DMS153 treated with DMSO at 0.1 percent for 48 hours (cell line): Measurements from ENCODE around the gene HOXC13.

Source experiments
- DNase-seq: peaks from one replicate; lab custom pipeline; 2025; ENCODE audit not compliant: unreplicated experiment; lab: John Stamatoyannopoulos, UW

HOXC13 gene

DNA sequence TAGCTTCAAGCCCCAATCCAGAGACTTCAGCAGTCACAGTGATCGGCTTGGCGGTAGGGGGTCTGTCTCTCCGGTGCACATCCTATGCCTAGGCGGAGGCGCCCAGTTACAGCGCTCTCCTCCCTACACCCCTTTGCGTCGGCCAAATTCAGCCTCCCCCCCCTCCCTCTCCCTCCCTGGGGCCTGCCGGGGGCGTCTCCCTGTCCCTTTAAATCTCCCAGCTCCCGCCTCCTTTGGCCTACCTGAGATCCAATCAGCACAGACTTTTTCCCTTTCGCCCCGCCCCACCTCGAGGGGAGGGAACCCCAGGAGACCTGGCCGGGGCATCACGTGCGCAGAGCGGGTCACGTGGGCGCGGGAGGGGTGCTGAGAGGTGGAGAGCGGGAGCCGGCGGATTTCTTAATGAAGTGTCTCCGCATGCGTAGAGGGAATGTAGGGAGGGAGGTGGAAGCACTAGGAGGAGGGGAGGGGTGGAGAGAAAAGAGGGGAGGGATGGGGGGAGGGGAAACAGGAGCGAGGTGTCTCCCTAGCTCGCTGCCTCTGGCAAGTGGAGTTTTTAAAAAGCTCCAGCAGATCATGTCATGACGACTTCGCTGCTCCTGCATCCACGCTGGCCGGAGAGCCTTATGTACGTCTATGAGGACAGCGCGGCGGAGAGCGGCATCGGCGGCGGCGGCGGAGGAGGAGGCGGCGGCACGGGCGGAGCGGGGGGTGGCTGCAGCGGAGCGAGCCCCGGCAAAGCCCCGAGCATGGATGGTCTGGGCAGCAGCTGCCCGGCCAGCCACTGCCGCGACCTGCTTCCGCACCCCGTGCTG, at the start of gene HOXC13:
HOXC13 (plus strand) TSS at position 506 of the 815 bp plus-strand sequence; CDS start at position 582, 76 bp downstream.
- no peak for DNase-seq

DNA sequence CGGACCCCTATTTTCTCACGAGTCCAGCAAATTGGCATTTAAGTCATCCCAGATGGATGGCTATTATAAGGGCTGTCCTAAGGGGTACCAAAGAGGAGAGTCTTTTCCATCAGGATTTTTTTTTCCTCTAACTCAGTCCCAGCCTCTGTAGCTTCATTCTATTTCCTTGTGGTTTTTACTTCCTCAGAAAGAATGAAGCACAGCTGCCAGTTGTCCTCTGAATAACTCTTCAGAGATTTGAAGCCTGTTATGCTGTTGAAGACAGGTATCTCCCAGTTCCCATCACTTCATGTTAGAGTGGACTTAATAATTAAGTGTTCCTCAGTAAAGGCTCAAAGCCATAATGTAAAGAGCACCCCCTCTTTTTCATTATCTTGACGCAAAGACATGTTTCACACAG, 48.5 kb upstream of the HOXC13 start:
- DNase-seq: no peak

DNA sequence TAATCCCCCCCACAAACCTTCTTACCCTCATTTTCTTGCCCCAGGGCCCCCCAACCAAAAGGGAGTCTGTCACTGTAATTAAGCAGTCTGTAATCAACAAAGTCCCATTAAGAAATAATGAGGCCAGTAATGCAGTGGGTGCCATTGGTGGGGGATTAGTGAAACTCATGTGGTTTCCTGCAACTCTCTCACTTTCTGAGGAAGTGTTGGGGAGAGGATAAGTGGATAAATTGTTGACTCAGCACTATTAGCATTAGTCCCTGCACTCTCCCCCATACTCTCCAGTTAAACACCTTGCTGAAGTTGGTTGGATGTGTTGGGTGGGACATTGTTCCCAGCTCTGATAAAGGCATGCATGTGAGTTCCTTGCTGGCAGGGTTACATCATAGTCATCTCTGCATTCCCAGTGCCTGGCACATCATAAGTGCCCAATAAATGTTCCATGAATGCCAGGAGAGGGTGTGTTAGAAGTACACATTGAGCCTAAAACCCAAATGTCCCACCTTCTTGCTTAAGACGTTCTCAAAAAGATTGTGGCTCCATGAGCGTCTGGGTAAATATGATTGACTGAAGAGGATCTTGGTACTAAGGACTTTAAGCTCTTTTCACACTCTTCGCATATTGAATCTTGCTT, 45.8 kb upstream of the HOXC13 start:
- no peak for DNase-seq

- DNase-seq: no peak
Measured at GRCh38 chr12:53899230-53899629, 39.4 kb upstream of the HOXC13 start.

GRCh38 chr12:53907103-53907502, 31.5 kb upstream of the HOXC13 start:
- no peak for DNase-seq

- no peak for DNase-seq
Measured at GRCh38 chr12:53916788-53917655, 21.6 kb upstream of the HOXC13 start.

- DNase-seq: no peak
Measured at GRCh38 chr12:53924521-53925405, 13.9 kb upstream of the HOXC13 start.

DNA sequence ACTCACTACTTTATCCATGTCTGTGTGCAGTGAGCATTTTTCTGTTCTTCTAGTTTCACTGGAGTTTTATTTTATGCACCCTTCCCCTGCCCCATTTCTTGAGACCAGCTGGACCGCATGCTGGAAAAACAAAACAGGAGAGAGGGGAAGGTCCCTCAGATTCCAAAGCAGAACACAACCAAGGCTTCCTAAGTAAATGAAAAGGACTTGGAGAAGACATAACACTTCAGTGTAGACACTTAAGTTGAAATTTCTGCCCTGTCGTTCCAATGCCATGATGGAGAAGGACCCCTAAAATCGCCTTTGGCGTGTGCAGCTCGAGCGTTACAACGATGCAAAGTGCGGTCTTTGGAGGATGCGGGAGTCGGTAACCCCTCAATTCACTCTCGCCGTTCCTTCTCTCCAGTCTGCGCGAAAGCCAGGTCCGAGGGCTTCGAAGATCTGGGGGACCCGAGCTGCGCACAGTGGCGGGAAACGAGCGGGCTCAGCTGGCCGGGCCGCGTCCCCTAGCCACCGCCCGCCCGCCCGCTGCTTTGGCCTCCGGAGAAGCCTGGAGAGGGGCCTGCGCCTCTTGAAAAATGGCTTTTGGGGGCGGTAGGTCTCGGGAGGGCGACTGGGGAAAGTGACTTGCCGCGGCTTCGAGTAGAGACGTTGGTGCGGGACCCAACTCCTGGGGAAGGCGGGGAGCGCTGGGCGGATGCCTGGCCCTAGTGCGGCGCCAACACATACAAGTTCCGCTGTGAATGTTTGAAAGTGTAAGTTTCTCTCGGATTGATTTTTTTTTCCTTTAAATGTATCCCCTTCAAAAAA, 11.2 kb upstream of the HOXC13 start:
- DNase-seq: no peak

DNA sequence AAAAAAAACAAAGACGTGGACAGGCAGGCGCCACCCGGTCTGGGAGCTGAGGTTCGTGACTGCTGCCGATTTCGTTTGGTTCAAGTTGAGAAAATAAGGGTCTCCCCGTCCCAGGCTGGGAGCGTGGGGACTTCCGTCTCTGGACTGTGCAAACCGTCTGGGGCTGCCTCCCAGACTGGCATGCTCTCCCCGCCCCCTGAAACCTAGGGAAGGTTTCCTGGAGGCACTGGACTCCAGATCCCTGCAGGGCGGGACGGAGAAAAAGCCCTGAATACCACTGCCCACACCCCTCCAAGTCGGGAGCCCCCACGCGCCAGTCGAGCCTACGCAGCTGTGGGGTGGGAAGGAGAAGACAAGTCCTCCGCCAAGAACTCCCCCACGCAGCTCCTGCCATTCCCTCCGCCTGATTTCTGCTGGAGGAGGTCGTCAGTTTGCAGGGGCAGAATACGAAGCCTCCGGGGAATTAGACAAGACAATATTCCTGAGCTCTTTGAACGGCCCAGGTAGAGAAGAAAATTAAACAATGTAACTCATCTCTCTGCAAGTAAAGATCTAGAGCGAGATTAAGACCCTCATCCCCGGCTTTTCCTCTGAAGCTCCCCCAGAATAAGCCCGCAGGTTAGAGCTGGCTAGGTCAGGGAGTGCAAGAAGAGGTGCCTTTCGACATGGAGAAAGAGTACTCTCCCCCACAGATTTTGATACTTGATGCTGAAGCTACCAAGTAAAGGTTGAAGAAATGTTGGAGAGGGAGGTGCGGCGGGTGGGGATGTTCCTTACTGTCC, 10.4 kb upstream of the HOXC13 start:
- DNase-seq: no peak

DNA sequence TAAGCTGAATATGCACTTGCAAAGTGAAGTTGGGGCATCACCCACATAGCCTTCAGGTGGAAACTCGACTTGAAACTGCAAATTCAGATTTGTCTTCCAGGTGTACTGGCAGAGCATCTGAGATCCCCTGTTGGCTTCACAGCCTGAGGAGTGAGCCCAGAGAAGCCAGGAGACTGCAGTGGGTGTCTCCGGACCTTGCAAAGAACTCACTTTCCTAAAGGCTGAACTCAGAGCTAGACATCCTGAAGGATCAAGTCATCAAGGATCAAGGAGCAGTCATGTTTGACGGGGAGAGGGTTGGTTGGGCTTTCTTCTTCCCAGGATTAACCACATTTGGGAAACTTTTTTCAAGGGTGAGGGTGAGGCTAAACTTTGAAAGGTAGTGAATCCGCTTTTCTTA, 9.1 kb upstream of the HOXC13 start:
- no peak for DNase-seq

DNA sequence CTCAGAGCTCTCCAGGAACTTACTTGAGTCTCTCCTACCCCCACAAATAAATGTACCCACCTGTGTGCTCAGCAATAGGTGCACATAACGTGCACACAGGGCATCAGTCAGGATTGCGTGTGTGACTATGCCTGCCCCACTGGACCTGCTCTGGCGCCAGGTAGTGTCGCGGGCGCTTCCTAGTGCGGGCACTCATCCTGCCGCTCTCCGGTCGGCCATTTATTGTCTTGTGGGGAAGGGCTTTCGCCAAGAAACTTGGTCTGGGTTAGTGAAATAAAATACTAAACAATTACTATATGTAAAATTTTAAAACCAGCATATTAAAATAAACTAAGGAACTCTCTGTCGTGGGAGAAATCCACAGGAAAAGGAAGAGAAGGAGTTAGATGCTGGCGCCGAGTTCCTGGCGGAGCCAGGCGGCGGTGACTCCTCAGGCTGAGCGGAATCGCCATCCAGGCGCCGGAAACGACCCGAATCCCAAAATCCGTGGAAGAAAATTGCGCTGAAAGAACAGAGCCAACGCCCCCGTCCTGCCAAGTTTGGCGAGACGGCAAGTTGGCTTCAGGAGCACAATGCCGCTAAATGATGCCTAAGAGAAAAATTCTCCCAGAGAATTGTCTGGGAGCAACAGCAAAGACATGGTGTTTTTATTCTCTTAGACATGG, 7.9 kb upstream of the HOXC13 start:
- no peak for DNase-seq

GRCh38 chr12:53931844-53932581, 6.6 kb upstream of the HOXC13 start:
- DNase-seq: no peak

DNA sequence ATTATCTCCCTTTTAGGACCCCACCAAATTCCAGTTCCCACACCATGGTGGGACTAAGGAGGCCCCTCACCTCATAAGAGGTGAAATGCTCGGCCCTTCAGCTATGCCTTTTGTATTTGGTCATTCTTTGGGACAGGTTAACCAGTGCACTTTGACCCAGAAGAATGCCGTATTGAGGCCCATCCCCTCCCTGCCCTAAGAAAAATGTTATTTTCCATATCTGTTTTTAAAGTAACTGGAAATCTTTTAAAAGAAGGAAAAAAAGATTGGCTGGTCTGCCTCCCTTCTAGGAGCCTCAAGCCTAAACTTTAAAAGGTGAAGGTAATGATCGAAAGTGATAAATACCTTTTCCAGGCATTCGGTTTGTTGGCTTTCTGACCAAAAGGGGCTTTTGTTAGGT, 5.7 kb upstream of the HOXC13 start:
- no peak for DNase-seq

- DNase-seq: no peak
Measured at GRCh38 chr12:53935383-53936341, 3.0 kb upstream of the HOXC13 start.

DNA sequence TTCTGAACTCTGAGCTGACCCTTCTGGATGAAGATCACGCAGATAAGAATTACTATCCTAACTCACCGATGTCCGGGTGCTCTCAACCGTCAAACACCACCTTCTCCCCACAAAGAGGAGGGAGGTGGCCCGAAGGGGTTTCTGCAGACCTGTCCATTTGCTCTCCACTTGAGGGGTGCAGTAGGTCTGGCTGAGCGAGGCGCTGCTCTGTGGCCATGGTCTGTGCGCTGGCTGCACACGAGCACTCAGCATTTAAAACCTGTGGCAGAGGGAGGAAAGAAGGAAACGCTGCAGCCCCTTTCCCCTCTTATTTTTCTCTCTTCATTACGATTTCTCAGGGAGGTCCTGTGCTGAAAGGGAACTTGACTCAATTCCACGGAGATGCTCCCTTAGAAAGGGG, 1.5 kb upstream of the HOXC13 start:
- DNase-seq: no peak

GRCh38 chr12:53937596-53938325, 870 bp upstream of the HOXC13 start:
- no peak for DNase-seq
